Stimulated activated CD4-positive, alpha-beta T cell treated with anti-CD3 and anti-CD28 coated beads, Interleukin-2, amount 100 ng/mL, for 4 hours (primary cell): ENCODE measurements around the gene TMEM88.
"Not testable (repeated sequence)": the region's sequence is repeated elsewhere in the genome, so short reads cannot be mapped to it uniquely, and the experiment has no call there.

Experiments
- DNase-seq: peaks from one replicate; pipeline ENCODE4 v3.0.0-alpha.2; 2020; ENCODE audit warnings: low read depth

Gene TMEM88

DNA sequence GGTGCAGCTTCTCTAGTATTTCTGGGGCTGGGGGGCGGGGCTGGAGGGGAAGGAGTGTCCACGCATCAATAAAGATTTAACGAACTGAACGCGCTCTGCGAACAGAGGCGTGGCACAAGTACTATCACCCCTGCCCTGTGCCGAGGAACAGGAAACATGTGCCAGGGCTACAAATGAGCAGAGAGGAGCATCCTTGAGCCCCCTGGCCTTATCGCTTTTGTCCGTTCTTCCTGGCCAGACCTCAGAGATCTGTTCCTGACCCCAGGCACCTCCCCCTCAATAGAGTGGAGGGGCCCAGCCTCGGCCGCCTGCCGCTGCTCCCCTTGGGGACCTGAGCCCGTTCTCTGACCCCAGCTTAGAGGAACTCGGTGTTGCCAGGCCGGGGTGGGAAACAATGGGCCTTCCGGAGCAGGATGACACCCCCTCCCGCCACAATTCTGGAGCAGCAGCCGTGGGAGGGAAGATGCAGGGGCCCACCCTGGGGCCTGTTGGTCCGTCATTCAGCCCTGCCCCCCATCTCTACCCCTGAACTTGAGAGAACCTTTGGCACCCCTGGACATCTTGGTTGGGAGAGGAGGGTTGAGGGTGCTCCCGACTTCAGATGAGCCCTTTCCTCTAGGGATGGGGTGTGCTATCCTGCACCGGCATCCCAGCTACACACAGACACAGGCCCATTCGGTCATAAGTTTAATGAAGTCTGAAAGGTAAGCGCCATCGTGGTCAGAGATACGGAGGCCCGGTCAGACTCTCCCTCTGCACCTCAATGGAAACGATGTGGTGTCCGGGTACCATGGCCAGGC, 1.3 kb downstream of the TMEM88 start:
- DNase-seq, result peak; percentile 45

DNA sequence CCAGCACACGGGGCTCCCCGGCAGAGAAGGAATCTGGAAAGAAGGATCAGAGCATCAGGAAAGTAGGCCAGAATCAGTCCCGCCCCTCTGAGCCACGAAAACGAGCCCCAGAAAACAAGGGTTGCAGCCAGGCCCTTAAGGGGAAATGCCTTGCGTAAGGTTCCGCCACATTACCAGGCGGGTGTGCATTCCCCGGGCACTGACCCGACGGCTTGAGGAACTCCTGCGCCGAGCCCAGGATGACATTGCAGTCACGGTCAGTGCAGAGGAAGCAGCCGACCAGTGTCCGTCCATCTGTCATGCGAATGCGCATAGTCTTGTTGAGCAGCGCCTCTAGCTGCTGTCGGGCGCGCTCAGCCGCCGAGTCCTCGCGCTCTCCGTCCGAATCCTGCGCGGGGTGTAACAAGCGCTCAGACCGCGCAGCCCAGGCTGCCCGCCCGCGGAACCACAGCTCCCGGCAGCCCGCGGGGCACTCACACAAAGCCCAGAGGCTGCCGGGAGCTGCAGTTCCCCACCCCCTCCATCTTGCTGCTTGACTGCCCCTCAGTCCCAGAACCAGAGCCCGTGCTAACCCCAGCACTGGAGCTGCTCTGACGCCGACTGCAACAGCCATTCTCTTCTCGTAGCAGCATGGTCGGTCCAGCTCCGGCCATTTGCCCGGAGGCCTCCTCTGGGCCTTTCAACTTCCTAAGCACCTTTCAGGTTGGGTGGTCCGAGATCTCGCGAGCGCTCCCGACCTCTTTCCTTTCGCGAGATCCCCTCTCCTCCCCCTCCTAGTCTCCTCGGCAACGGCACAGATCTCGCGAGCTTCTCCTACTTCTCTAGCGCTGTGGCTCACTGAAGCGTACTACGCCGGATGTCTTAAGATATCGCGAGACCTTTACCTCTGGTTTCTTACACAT, 2.2 kb downstream of the TMEM88 start, which contains the start of gene NAA38:
Gene NAA38, minus strand, starts transcription at position 749 of the 902 bp plus-strand sequence. Its CDS starts 96 bp downstream, at position 653.
- DNase-seq, result peak; percentile 91

- peak; percentile 77 for DNase-seq
Measured at GRCh38 chr17:7857713-7858521, 3.1 kb downstream of the TMEM88 start, which contains the start of gene CYB5D1. TSS of gene CYB5D1 (plus strand) at chr17:7858003. CDS start at chr17:7858135, 132 bp downstream.

- DNase-seq, result peak; percentile 38
Measured at GRCh38 chr17:7858522-7858810, 3.6 kb downstream of the TMEM88 start.

GRCh38 chr17:7859028-7859427, 4.2 kb downstream of the TMEM88 start:
- no peak for DNase-seq

DNA sequence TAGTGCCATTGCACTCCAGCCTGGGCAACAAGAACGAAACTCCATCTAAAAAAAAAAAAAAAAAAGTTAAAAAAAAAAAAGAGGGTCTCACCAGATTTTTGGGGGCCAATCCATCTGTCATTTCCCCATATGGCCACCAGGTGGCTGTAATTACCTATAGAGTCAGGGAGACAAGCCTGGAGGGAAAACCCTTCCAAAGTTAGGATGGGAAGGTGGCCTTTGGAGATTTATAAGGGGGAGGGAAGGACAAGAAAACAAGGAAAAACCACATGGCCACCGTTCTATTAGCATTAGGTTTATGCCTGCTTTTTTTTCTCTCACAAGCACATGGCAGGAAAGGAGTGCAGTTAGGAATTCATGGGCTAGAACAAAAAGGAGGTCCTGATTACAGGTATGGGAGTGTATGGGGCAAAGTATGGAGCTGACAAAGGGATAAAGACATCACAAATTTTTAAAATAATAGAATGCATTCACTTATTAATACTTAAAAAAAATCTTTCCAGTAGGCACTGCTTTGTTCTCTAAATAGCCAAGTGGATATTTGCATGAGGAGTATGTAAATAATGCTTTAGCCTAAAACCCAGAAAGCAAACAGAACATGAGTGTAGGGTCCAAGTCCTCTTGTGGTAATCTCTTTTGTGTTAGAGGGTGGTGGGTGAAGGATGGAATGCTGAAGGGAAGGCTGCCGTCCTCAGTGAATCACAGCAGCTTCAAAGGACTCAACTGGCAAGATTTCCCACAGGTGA, 8.0 kb downstream of the TMEM88 start:
- DNase-seq, result peak; percentile 24

GRCh38 chr17:7864384-7864783, 9.5 kb downstream of the TMEM88 start:
- DNase-seq, result not testable (repeated sequence)

DNA sequence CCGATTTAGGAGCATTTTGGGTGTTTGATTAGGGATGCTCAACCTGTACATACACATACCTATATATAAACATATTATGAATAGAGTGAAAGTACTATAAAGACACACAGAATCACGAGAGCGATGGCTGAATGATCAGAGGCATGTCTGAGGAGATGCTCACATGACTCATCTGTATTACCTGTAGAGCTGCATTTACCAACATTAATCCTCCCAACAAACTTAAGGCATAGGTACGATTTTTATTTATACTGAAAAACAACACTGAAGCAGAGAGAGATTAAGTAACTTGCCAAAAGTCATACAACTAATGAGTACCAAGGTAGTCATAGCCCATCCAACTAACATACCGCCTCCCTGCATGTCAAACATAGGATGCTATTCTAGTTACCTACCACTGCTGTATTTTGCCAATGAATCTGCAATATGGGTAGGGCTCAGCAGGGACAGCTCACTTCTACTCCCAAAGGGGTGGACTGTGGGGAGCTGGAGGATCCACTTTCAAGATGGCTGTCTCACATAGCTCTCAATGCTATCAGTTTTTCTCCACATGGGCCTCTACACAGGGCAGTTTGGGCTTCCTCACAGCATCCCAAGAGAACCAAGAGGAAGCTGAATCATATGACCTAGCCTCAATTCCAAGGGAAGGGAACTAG, 10.3 kb downstream of the TMEM88 start:
- no peak for DNase-seq

DNA sequence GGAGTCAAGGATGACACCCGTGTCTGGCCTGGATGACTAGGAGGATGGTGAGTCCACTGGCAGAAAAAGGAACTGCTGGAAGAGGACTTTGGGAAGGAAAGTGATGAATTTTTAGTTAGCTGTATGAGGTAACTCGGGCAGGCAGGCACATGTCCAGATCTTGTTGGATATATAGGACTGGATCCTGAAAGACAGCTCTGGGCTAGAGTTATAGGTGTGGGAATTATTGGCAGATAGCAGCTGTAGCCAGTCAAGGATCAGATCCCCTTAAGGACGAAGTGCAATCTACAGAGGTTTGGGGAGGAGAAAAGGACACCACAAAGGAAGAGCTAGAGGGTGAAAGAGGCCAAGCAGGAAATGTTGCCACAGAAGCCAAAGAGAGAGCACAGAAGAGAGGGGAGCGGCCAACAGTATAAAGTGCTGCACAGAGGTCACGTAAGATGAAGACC, 13.0 kb downstream of the TMEM88 start:
- DNase-seq, result no peak

- DNase-seq, result no peak
Measured at GRCh38 chr17:7873051-7873450, 18.2 kb downstream of the TMEM88 start.

DNA sequence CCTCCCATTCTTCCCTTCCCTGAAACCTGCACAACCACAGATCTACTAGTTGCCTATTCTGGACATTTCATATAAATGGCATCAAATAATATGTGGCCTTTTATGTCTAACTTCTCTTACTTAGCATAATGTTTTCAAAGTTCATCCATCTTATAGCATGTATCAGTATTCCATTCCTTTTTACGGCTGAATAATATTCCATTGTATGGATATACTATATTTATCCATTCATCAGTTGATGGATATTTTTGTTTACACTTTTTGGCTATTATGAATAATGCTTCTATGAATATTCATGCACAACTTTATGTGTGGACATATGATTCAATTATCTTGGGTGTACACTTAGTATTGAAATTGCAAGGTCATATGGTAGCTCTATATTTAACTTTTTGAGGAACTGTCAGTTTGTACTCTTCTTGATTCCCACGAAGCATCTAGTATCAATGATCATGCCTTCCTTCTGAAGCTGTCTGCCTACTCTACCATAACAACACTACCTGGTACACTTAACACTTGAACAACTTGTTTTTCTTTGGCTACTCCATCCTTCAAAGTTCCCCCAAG, 21.0 kb downstream of the TMEM88 start:
- no peak for DNase-seq

DNA sequence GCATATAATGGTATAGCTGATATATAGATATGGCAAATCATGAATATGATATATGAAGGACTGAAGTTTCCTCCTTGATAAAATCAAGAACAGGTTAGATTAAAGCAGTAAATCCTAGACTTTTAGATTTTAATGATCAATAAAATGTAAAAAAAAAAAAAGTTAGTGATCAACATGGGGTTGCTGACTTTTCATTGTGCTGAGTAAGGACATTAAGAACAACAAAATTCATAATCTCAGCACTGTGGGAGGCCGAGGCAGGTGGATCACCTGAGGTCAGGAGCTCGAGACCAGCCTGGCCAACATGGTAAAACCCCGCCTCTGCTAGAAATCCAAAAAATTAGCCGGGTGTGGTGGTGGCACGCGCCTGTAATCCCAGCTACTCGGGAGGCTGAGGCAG, 23.4 kb downstream of the TMEM88 start:
- no peak for DNase-seq

DNA sequence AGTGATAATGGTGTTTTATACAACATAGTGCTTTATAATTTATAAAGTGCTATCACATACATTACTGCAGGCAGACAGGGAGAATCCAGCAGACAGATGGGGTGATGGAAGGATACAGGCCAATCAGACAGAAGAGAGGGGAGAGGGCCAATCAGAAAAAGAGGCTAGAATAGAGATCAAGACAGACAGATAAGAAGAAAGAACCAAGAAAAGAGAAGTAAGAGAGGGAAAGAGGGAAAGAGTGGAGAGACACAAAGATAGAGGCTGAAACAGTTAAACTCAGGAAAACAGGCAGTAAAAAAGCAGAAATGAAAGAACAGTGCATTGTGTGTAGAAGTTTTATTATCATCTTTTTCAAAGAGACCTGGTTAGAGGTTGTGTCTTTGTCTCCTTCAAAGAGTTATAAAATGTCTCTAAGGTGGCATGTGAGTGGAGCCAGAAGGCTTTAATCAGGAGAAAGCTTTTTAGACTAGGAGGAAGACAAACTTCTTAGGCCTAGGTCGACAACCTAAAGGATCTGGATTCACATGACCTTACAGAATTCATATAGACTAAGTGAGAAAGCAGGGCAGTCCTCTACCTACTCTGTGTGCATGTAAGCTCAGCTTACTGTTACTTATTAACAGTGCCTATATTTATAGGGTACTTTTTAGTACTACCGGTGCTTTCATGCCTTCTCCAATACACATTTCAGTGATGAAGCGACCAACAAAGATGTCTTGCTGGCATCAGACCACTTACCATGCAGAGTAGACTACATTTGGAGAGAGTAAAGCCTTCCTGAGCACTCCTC, 25.4 kb downstream of the TMEM88 start:
- no peak for DNase-seq

- DNase-seq, result no peak
Measured at GRCh38 chr17:7881276-7882054, 26.6 kb downstream of the TMEM88 start.

DNA sequence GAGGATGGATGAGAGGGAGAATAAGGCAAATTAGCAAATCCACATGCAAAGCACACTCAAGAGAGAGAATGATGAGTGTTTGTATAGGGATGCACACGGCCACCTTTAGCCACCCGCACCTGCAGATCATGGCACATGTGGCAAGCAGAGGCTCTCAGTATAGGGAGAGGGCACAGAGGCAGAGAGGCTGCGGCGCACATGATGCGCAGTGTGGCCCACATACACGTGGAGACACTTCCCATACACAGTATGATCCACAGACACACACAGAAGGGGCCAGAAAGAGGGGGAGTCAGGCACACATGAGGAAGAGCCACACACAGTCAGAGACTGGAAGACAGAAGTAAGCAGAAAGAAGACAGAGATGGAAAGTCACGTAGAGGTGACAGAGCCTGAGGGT, 27.2 kb downstream of the TMEM88 start:
- DNase-seq, result no peak

- DNase-seq, result no peak
Measured at GRCh38 chr17:7882629-7883028, 27.8 kb downstream of the TMEM88 start.

- no peak for DNase-seq
Measured at GRCh38 chr17:7883781-7884386, 29.0 kb downstream of the TMEM88 start.

DNA sequence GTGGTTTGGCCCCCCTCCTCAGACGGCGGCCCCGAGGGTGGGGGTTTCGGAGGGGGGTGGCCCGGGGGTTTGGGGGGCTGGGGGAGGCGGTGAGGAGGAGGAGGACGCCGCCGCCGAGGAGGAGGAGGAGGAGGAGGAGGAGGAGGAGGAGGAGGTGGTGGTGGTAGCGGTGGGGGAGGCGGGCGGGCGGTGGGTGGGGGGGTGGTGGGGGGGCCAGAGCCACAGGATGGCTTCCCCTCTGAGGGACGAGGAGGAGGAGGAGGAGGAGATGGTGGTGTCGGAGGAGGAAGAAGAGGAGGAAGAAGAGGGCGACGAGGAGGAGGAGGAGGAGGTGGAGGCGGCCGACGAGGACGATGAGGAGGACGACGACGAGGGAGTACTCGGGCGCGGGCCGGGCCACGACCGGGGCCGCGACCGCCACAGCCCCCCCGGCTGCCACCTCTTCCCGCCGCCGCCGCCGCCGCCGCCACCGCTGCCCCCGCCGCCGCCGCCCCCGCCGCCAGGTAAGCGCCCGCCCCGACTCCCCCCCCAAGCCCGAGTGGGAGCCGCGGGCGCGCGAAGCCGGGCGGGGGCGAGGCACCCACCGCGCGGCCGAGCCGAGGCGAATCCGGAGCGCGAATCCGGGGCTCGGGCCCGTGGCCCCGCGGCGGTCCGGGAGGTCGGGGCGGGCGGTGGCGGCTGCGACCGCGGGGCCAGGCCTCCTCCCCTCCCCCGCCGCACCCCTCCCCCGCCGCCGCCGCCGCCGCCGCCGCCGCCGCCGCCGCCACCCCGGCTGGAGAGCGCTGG, 29.9 kb downstream of the TMEM88 start:
- DNase-seq, result peak; percentile 53
